SK-N-SH (cell line): ENCODE results near the gene SYT1.

Experiments
- CTCF ChIP-seq: fragments of 200-600 bp; sonication (generic); IDR thresholded peaks from 2 replicates; pipeline ENCODE4 v1.6.1; 2017; ENCODE audit warnings: antibody characterized with exemption, mild to moderate bottlenecking, moderate library complexity
- MAX ChIP-seq: IDR thresholded peaks from 2 replicates; pipeline ENCODE4 v1.4.0; 2012; ENCODE audit warnings: low read depth
- PBX3 ChIP-seq: IDR thresholded peaks from 2 replicates; pipeline ENCODE4; 2012
- POLR2AphosphoS5 ChIP-seq: IDR thresholded peaks from 2 replicates; pipeline ENCODE4 v1.6.1; 2012; ENCODE audit warnings: low read depth, low read length
- RAD21 ChIP-seq: IDR thresholded peaks from 2 replicates; pipeline ENCODE4 v1.6.1; 2012; ENCODE audit warnings: mild to moderate bottlenecking, low read length
- SMC3 ChIP-seq: IDR thresholded peaks from 2 replicates; pipeline ENCODE4 v1.6.1; 2012; ENCODE audit warnings: low read depth, low read length, improper control_type of control experiment
- TF ChIP-seq, protein P1 (sequence below): IDR thresholded peaks from 2 replicates; pipeline ENCODE4 v1.4.0; 2012; ENCODE audit warnings: low read depth, borderline replicate concordance

GRCh38 chr12:78949532-78949931 is 85.0 kb downstream of the SYT1 start:
- TF ChIP-seq RAD21 (no peak), CTCF (no peak), PBX3 (no peak), SMC3 (no peak), POLR2AphosphoS5 (no peak), MAX (no peak)
- TF ChIP-seq, protein P1, sequence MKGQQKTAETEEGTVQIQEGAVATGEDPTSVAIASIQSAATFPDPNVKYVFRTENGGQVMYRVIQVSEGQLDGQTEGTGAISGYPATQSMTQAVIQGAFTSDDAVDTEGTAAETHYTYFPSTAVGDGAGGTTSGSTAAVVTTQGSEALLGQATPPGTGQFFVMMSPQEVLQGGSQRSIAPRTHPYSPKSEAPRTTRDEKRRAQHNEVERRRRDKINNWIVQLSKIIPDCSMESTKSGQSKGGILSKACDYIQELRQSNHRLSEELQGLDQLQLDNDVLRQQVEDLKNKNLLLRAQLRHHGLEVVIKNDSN = no peak
